ENCODE data around the gene LRRD1. TPM values are rescaled to one million over a fixed set of nuclear protein-coding genes. Genes with fewer than 3 reads are reported as not detected.

Gene LRRD1
- total RNA-seq, 1 donor from 2014 or later = 0.19 TPM

GRCh38 chr7:92100534-92100933 is 78.4 kb downstream of the LRRD1 start:
- H3K9me3 Mint-ChIP-seq = no peaks in the 10 kb centered on the region
- peaks cover 48% of the 10 kb centered on the region for H3K36me3 Mint-ChIP-seq
- no peaks in the 10 kb centered on the region for H3K4me1 Mint-ChIP-seq (ENCODE audit: unreplicated experiment)
- DNase-seq (ENCODE audit: extremely low spot score, unreplicated experiment) = no peak
- H3K27ac Mint-ChIP-seq = no peak overlapping the region
- no peaks in the 10 kb centered on the region for H3K27me3 Mint-ChIP-seq
- TF ChIP-seq CTCF (conservative IDR thresholded peaks at IDR 0.05) = no peak
- no peak overlapping the region for H3K4me3 Mint-ChIP-seq

GRCh38 chr7:92095380-92095779 is 83.6 kb downstream of the LRRD1 start:
- TF ChIP-seq CTCF (conservative IDR thresholded peaks at IDR 0.05) = no peak
- Mint-ChIP-seq H3K9me3 (no peaks in the 10 kb centered on the region), H3K27ac (no peak overlapping the region), H3K36me3 (peaks cover 48% of the 10 kb centered on the region), H3K27me3 (no peaks in the 10 kb centered on the region), H3K4me1 (ENCODE audit: unreplicated experiment) (no peaks in the 10 kb centered on the region), H3K4me3 (no peak overlapping the region)
- no peak for DNase-seq (ENCODE audit: extremely low spot score, unreplicated experiment)

Small RNA genes lying within 50 kb of the gene (microRNA-seq; reads per million reads assigned to microRNA genes)
- not detected for gene MIR1285-1

Other genes with a start within 250 kb of the LRRD1 start
- 63.1 and 84.6 TPM in 2 replicates for gene AKAP9, start 238.3 kb downstream of the LRRD1 start, total RNA-seq (ENCODE audit: low replicate concordance)
- 82.8 and 83.0 TPM in 2 replicates for gene CYP51A1, start 44.7 kb downstream of the LRRD1 start, total RNA-seq (ENCODE audit: low replicate concordance)
- 34.8 and 43.5 TPM in 2 replicates for gene KRIT1, start 66.8 kb upstream of the LRRD1 start, total RNA-seq (ENCODE audit: low replicate concordance)
- 58.7 and 65.0 TPM in 2 replicates for gene ANKIB1, start 66.8 kb upstream of the LRRD1 start, total RNA-seq (ENCODE audit: low replicate concordance)

Data from type B pancreatic cell (in vitro differentiated cells).